ENCODE measurements around the gene CIBAR2.

DNA sequence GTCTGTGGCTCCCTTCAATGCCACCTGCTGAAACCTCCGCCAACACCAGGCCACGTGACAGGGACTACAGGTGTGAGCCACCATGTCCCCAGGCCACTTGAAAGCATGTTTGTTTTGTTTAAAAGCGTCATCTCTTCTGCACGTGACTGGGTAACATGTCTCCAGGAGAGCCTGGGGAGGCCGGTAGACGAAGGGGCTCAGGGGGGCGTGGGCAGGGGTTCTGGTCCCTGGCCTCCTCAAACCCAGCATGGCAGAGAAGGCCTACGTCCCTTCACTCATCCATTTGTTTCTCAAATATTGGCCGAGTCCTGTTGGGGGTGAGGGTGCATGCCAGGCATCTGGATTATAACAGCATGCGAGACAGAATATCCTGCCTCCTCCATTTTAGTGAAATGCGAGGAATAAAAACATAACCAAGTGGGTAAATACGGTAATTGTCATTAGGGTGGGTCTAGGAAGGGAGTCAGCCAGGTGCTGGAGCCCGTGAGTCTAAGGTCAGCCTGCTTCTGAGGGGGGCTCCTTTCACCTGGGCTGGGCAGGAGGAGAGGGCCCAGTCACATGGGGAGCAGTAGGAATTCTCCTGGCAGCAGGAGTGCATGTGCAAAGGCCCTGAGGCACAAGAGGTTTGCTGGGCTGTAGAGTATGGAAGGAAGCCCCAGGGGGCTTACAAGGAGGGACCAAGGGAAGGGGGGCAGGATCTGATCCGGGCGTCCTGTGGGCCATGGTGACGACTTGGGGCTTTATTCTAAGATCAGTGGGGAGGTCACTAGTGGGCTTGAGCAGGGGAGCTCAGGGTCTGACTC lies 26.8 kb upstream of the CIBAR2 start:
- TF ChIP-seq, protein P1, sequence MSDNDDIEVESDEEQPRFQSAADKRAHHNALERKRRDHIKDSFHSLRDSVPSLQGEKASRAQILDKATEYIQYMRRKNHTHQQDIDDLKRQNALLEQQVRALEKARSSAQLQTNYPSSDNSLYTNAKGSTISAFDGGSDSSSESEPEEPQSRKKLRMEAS (IDR thresholded peaks at IDR 0.05; ENCODE audit: low read depth, low read length): no peak
- TF ChIP-seq, protein P2, sequence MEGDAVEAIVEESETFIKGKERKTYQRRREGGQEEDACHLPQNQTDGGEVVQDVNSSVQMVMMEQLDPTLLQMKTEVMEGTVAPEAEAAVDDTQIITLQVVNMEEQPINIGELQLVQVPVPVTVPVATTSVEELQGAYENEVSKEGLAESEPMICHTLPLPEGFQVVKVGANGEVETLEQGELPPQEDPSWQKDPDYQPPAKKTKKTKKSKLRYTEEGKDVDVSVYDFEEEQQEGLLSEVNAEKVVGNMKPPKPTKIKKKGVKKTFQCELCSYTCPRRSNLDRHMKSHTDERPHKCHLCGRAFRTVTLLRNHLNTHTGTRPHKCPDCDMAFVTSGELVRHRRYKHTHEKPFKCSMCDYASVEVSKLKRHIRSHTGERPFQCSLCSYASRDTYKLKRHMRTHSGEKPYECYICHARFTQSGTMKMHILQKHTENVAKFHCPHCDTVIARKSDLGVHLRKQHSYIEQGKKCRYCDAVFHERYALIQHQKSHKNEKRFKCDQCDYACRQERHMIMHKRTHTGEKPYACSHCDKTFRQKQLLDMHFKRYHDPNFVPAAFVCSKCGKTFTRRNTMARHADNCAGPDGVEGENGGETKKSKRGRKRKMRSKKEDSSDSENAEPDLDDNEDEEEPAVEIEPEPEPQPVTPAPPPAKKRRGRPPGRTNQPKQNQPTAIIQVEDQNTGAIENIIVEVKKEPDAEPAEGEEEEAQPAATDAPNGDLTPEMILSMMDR (IDR thresholded peaks at IDR 0.05; ENCODE audit: low read depth, low read length): no peak
- TF ChIP-seq POLR2A (IDR thresholded peaks at IDR 0.05; ENCODE audit: extremely low read depth, insufficient read length) (no peak), MYC (IDR thresholded peaks at IDR 0.05; ENCODE audit: low read depth, low read length) (no peak)

All from NB4 (cell line).